Effector CD4-positive, alpha-beta T cell (primary cell): Measurements from ENCODE around the gene SLC38A11.
"Not testable (repeated sequence)": the region's sequence is repeated elsewhere in the genome, so short reads cannot be mapped to it uniquely, and the experiment has no call there.

Experiments
- DNase-seq: peaks from one replicate; pipeline ENCODE4 v3.0.0-alpha.2; 2020

The SLC38A11 gene

DNA sequence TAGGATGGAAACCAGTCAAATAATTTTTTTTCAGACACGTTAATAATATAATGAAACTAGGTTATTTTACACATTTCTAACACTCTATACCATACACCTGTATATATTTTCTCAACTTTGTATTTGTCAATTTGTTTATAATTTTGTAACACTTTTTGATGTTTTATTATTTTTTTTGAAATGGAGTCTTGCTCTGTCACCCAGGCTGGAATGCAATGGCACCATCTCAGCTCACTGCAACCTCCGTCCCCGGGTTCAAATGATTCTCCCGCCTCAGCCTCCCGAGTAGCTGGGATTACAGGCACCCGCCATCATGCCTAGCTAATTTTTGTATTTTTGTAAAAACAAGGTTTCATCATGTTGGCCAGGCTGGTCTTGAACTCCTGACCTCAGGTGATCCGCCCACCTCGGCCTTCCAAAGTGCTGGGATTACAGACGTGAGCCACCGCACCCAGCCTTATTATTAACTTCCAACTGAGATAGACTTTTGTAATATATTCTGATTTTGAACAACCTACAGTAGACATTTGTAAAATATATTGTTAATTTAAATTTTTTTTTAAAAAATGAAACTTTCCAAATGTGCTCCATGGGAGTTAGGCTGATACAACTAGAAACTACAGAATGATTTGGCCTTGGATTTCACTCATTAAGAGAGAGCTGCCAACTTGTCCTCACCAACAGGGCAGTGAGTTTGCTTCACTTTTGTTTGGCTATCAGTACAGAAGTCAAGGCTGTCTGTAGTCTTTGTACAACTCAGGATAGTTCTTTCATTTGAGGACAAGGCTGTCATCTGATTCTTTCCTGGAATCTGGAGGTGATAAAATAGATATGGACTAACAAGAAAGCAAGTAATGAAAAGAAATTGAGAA is 79.8 kb downstream of the SLC38A11 start:
- DNase-seq = no peak

DNA sequence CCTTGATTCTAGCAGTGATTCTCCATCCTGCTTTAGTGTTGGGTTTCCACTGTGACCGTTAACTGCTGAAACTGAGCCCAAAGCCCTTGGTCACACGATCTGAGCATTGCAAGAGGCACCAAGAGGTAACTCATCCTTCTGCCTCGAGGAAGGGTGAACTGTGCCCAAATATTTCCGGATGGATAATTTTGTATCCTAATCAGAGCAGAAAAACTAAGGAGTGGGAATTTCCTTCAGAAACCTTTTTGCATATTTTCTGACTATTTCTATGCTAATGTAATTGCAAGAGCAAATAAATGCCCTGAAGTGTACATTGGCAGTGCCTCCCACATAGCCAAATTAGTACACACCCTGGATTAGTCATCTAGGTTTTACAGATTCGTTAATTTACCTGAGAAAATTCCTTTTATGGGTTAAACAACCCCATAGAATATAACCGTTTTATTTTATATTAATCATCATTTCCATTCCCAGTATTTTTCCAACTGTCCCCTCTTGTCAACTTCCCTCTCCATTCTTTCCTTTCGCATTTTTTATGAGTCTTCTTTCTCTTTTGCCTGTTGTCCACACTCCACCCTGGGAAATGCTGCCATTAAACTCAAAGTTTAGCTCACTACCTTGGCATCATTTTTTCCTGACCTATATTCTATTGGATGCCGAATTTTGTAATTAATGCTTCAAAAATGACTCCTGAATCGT is 82.0 kb downstream of the SLC38A11 start:
- no peak for DNase-seq

DNA sequence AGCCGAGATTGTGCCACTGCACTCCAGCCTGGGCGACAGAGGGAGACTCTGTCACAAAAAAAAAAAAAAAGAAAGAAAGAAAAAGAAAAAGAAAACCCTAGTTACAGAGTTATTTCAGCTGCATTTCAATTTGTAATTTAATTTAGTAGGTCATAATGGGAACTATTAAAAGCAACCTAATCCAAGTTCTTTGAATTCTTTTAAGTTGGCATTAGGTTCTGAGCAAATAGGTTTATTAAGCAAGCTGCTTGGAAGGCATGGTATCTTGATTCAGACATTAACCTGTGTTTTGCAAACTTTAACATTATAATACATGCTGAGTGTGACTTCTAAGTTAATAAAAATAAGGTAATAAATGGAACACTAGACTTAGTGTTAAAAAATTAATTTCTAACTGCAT is 83.9 kb downstream of the SLC38A11 start:
- DNase-seq = no peak

DNA sequence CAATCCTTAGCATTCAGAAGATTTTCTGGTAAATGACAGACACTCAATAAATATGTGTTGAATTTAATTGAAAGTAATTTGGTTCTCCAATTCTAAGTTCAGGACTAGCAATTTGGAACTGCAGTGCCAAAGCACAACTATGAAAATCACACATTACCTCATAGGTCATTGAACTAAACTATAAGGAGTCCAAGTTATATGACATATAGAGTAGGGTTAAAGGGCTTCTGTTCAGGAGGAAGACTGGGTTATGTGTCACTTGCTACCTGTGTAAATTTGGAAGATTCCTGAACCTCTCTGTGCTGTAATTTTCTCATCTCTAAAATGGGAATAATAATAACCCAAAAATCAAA is 85.9 kb downstream of the SLC38A11 start:
- DNase-seq = no peak

DNA sequence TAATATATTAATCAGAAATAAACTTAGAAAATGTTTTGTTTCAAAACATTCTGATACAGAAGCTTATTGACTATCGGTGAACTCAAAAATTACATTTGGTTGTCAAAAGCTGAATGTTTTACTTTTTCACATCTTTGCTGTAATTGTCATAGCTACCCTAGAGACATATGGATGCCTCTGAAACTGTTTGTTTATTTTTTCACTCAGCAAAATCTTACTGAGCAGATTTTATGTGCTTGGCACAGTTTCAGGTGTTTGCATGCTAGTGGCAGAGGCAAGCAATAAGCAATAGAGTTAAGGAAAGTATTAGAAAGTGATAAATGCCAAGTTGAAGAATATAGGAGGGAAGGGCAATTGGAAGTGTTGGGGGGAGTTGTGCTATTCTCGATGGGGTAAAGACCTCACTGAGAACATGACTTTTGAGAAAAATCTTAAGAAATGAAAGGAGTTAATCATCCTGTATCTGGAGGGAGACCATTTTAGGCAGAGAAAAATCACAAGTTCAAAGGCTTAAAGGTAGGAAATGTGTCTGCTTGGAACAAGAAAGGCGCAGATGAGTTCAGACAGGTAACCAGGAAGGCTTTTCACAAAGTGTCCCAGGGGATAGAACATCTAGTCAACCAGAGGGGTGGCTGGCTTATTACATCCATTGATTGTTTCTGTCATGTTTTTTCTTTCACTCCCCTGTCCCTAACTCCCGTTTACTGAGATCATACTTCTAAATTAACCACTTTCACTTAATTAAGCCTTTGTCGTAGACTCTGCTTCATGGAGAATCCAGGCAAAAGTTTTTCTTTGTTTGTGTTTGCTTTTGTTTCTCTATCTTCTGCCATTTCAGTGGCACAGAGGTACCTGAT is 86.5 kb downstream of the SLC38A11 start:
- no peak for DNase-seq

DNA sequence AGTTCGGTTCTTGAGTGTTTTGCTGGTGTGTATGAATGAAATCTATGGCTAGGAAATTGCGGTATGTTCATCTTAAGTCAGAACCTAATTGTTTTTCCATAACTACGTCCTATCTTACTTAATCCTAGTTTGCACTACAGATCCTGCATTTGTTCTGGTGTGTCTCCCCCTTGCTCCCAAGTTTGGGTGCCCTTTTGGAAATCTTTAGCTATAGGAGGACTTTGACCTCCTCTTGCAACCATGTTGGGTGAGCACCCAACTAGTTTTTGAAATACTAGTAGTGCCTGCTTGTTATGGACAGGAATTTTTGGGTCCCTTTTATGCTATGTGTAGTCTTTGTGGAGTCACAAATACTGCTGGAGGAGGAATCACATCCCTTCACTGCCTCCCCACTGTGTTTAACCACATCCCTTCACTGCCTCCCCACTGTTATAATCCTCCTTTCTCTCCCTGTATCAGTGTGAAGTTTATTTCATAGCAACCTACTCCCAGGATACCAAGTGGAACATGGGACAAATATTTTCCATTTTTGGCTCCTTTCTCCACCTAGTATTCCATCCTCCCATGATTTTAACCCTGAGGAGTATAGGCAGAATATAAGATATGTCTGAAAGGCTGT is 87.4 kb downstream of the SLC38A11 start:
- DNase-seq = no peak

DNA sequence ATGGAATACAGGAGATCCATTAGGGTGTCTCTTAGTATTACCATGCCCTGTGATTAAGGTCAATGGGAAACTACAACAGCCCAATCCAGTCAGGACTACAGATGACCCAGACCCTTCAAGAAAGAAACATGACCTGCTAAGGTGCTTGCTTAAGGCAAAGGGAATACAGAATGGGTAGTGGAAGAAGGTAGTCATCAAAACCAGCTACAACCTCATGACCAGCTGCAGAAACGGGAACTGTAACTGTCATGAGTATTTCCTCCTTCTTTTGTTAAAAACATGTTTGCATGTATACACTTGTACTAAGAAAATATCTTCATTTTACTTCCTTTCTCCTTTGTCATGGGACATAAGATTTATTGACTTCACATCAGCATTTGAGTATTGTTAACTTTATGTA is 88.9 kb downstream of the SLC38A11 start:
- not testable (repeated sequence) for DNase-seq

DNA sequence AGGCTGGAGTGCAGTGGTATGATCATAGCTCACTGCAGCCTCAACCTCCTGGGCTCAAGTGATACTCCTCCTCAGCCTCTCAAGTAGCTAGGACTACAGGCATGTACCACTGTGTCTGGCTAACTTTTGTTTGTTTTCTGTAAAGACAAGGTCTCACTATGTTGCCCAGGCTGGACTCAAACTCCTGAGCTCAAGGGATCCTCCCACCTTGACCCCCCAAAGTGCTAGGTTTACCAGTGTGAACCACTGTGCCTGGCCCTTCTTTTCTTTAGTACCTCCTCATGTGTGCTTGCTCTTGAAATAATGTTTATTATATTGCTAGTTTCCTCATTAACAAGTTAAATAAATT is 94.7 kb downstream of the SLC38A11 start:
- no peak for DNase-seq

DNA sequence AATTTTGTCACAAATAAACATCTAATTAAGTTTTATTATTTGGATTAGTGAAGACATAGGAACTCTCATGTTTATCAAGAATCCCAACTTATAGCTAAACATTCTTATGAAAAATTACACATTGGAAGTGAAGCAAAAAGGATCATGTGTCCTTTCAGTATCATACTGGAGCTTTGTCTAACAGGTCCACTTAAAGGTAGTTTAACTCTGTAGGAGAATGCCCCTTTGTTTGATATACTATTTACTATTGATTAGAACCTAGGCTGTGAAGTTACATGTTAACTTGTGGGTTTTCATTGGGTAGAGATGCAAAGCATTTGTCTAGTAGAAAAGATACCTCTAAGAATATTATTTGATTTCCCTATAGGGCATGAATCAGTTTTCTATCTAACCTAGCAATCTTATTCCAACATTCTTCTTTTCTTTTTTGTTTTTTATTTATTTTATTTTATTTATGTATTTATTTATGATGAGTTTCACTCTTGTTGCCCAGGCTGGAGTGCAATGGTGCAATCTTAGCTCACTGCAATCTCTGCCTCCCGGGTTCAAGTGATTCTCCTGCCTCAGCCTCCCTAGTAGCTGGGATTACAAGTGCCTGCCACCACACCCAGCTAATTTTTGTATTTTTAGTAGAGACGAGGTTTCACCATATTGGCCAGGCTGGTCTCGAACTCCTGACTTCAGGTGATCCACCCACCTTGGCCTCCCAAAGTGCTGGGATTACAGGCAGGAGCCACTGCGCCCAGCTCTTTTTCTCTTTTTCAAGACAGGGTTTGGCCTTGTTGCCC is 95.2 kb downstream of the SLC38A11 start:
- not testable (repeated sequence) for DNase-seq

DNA sequence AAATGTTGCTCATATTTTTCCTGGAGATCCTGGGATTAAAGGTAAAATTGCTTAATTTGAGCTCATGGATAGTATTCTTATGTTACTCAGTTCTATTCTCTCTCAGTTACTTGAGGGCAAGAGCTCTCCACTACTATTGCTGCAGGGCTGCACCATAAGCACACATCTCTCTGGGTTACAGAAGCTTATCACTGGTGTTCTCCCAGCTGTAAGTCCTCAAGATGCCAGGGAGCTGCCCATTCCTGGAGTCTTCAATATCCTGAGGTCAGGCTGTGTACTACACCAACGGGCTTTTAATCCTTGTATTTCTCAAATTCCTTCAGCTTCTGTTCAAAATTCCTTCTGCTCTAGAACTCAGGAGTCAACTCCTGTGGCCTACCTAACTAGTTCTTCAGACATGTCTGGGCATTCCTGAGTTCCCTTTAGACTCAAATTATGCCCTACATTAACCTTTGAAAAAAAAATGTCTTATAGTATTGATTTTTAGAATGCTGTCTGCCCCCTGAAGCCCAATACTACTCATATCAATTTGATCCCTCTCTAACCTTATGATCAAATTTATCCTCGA is 96.0 kb downstream of the SLC38A11 start:
- DNase-seq = no peak

DNA sequence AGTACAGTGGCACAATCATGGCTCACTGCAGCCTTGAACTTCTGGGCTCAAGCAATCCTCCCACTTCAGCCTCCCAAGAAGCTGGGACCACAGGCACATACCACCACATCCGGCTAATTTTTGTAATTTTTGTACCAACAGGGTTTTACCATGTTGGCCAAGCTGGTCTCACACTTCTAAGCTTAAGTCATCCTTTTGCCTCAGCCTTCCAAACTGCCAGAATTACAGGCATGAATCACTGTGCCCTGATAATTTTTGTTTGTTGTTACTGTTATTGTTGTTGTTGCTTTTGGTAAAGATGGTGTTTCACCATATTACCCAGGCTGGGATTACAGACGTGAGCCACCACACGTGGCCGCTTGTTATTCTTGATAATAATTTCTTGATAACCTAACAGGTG is 103.2 kb downstream of the SLC38A11 start:
- DNase-seq = no peak

DNA sequence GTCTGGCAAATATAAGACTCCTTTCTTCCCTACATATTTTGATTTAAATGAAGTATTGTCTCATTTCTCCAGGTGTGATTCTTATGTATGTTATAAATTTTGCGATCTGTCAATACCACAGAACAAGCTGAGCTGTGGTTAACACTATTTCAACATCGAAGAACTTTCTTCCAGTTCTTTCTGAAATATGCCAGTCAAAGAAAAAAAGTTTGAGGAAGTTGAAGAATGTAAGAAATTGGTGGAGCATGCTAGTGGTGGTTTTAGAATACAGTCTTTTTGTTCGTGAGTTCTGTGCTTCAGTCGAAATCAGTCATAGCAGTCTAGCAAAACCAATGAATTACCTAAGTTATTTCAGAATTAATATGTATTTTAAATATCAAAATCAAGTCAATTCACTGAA is 105.1 kb downstream of the SLC38A11 start:
- DNase-seq = no peak

DNA sequence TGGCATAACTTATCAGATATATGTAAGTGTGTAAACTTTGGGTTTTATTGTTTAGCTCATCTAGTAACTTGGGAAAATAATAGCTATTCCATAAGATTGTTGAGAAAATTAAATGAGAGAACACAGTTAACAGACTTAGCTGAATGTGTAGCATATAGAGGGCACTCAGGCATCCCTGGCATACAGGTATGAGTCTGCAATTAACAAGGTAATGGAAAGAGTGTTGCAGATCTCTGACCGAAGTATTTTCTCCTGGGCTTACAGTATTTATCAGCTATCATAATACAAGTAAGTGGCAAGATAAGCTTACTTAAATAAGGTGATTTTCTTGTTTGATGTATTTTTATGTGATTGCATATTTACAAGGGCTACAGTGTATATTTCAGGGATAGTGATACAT is 105.8 kb downstream of the SLC38A11 start:
- no peak for DNase-seq

DNA sequence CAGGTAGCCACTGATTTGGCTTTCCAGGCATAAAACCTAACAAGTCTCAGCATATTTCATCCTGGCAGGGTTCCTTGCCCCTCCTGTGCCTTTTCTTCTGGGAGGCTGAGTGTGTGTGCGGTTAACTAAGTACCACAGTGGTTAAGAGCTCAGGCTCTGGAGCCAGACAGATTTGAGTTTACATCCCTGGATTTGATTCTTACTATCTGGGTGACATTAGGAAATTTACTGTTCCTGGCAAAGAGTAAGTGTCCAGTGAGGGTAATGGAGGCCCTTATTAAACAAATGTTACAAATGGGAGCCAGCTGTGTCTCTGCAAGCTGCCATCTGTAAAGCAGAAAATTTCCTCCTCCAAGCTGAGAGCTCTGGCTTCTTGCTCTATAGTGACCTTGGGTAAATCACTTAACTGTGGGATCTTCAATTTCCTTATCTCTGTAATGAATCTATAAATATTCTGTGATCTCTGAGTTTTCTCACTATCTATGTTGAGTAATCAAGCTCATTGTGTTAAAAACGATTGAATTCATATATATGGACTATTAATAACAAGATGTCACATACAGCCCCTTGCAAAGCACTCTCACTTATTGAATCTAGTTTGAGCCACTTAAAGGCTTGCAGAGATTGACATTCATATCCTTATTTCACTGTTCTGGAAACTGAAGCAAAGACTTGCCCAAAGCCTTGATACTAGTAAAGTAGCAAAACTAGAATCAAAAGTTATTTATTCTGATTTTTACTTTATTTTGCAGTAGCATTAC is 107.2 kb downstream of the SLC38A11 start:
- no peak for DNase-seq

DNA sequence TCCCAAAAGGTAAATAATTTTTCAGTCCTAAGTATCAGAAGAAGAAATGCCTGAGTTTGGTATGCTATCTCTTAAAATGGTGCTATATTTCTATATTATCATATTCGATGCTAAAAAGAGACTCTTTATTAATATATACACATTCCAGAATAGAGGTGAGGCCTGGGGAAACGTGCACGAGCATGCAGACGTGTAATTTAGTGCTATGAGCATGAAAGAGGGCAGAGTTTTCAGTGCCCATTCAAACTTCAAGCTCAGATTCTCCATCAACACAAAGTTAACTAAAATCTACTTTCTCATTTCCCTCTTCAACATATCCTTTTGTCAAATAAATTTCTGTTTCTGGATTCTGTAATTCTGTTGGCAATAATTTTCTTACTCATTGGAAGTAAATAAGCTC is 108.0 kb downstream of the SLC38A11 start:
- no peak for DNase-seq

DNA sequence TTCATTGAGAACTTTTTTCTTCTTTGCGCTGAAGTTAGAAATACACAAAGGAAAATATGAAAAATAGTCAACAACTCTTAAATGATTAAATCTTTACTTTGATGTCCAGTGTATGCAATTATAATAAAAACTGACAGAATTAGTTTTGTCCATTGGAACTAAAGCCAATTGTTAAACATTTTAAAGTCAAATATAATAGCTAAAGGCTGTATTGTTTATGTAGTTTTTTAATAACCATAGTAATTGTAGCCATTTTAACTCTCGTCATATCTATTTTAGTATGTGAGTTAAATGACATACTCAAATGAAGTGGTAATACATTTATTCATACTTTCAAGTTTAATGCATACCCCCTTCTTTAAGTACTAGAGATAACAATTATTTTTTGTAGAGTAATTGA is 109.0 kb downstream of the SLC38A11 start:
- no peak for DNase-seq
